Amygdala (tissue), 56 donors: ENCODE measurements around the gene ANKRD27.

Source experiments
- DNase-seq, 56 donors: peaks; one replicate each; lab custom pipeline; 2025; lab: John Stamatoyannopoulos, UW

ANKRD27 gene

DNA sequence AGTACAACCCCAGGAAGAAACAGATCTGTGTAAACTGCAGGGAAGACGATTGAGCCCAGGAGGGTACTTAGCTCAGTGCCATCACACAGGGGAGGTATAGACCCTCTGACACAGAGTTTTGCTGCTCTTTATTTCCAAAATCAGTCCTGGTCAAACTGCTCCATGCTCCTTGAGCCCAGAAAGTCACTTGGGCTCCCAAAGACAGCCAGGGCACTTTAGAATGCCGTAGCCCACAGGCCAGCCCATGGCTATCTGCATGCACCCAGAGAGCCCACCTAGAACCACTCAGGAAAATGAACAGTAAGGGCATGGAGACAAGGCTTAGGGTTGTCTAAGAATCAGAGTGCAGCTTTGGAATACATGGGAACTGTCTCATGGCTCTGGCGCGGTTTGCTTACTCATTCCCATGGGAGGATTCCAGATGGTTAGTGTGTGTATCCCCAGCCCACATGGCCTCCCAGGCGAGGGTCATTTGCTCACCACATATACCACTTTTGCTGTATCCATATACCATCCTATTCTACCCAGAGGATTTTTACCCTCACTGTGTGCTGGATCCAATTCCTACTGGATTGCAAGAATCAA is 108.6 kb downstream of the ANKRD27 start:
- no peak for DNase-seq

DNA sequence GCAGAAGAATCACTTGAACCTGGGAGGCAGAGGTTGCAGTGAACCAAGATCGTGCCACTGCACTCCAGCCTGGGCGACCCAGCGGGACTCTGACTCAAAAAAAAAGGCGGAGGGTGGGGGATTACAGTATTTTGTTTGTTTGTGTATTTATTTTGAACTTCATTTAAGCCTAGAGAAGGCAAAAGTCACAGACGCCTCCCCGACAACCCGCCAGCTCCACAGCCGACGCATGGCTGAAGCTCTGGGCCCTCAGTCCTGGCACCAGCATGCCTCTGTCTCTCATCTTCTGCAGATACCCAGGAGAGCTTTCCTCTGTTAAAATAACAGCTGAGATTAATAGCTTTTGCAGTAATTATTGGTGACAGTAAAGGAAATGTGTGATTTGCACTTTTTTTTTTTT is 111.2 kb downstream of the ANKRD27 start:
- no peak for DNase-seq

DNA sequence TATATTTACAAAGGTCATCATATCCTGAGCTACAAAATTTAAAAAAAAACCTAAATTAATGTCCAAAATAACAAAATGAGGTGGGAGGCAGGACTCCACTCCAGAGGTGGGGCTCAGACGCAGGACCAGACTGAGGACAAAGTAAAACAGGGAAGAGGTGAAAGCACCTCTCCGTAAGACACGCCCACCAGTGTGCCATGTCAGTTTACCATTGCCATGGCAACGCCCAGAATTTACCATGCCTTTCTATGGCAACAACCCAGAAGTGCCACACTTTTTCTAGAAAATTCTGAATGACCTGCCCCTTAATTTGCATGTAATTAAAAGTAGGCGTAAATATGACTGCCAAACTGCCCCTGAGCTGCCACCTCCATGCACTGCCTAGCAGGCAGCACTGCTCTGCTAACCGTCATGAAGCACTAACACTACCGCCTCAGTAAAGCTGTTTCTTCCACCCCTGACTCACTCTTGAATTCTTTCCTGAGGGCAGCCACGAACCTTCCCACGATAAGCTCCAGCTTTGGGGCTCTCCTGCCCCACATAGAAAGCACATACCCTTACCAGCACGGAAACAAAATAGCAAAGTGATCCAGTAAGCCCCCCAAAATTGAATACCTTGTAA is 116.3 kb downstream of the ANKRD27 start:
- DNase-seq: no peak

DNA sequence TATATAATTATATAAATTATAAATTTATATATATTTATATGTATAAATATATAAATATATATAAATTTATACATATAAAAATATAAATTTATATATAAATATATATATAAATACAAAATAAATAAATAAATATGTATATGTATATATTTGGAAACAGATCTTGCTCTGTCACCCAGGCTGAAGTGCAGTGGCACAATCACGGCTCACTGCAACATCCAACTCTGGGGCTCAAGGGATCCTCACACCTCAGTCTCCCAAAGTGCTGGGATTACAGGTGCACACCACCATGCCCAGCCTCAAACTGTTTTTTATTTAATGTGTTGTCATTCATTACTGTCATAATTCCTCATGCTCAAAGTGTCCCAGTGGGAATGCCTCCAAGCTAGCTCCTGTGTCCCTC is 119.2 kb downstream of the ANKRD27 start:
- no peak for DNase-seq

DNA sequence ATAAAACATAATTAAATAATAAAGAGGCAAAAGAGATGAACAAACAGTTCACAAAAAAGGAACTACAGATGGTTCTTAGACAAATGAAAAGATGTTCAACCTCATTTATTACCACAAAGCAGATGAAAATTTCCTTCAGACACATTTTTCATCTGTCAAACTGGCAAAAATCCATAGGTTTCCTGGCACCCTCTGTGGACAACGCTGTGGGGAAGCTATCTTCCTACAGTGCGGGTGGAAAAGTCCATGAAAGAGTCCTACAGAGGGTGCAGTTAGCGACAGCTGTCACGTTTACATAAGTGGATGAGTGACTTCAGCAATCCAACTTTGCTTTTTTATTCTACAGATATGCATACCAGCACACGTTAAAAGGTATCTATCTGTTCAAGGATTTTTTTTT is 124.3 kb downstream of the ANKRD27 start:
- DNase-seq: no peak
